ENCODE measurements around the gene EPHA7. TPM values are rescaled to one million over a fixed set of nuclear protein-coding genes. Genes with fewer than 3 reads are reported as not detected.

The EPHA7 gene
- polyA plus RNA-seq, 1 of the 3 experiments (the other 2 are of a cell fraction): under 0.01 TPM

DNA sequence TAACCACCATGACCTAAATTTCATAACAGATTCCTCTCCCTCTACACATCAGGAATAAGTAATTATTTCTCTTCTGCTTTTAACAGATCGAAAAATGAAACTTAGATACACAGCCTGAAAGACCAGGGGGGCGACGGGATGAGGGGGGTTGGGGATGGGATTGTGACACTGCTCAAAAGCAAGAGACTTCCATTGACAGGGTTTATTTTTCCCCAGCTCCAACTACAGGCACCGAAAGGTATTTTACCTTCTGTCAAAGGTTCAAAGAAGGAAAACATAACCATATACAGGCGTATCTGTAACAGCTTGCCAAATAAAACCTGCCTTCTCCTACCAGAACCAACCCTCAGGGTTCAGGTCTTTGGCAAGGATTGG, 1.3 kb downstream of the EPHA7 start:
- Histone ChIP-seq H3K9me3 (no peaks in the 10 kb centered on the region), H3K9me2 (no peaks in the 10 kb centered on the region), H3K9ac (no peak overlapping the region), H3K79me2 (ENCODE audit: insufficient read depth) (no peaks in the 10 kb centered on the region), H3K4me3 (ENCODE audit: low read depth in 2 of 2, low read length in 1 of 2) (peak overlapping the region in 1 of 2 experiments; percentile 55; a peak in 1 of 4 replicates), H3K36me3 (replicated peaks in 1 of 2; ENCODE audit: control insufficient read depth in 1 of 2, insufficient read depth in 2 of 2, low read length in 1 of 2) (no peaks in the 10 kb centered on the region), H3K4me1 (ENCODE audit: control insufficient read depth in 1 of 2, insufficient read depth in 2 of 2, low read depth in 1 of 2, low read length in 1 of 2) (peaks cover 0 to 10% of the 10 kb centered on the region in 2 experiments; a peak in 2 of 4 replicates), H3K27me3 (ENCODE audit: insufficient read depth) (peaks cover 46% of the 10 kb centered on the region), H3K4me2 (peak overlapping the region; percentile 80), H3K27ac (ENCODE audit: low read depth in 2 of 2, low read length in 1 of 2) (no peak overlapping the region), H4K20me1 (ENCODE audit: insufficient read depth) (no peaks in the 10 kb centered on the region), H3F3A (replicated peaks; ENCODE audit: insufficient read depth) (no peaks in the 10 kb centered on the region), H2AFZ (ENCODE audit: low read depth) (no peak overlapping the region)
- WGBS (ENCODE audit: low lambda C conversion rate): 14% methylated on average over 5 of the region's 5 CpGs
- CTCF ChIA-PET: interaction anchor here (2.1 kb wide), 1 partner anchor 381 kb away, joined by 5 read pairs; no protein-coding TSS in a partner anchor
- no peak for DNase-seq
- no peak for TF ChIP-seq SMC3 (IDR thresholded peaks at IDR 0.05; ENCODE audit: low read depth, low read length)
- TF ChIP-seq FOXJ3 (CRISPR knock-in tag; IDR thresholded peaks at IDR 0.05): no peak
- TF ChIP-seq JUND (IDR thresholded peaks at IDR 0.05): no peak
- no peak for TF ChIP-seq ZBTB33 (IDR thresholded peaks at IDR 0.05; ENCODE audit: borderline replicate concordance, low read depth)
- TF ChIP-seq EZH2phosphoT487 (IDR thresholded peaks at IDR 0.05; ENCODE audit: borderline replicate concordance, low read depth): no peak
- no peak for TF ChIP-seq RAD21 (IDR thresholded peaks at IDR 0.05; ENCODE audit: low read length)
- TF ChIP-seq TEAD4 (IDR thresholded peaks at IDR 0.05; ENCODE audit: borderline replicate concordance, insufficient read depth): no peak
- TF ChIP-seq REST (IDR thresholded peaks at IDR 0.05; ENCODE audit: low read depth, low read length): no peak
- TF ChIP-seq POLR2AphosphoS5 (IDR thresholded peaks at IDR 0.05; ENCODE audit: low read depth, low read length): no peak
- TF ChIP-seq GATA2 (CRISPR knock-in tag; IDR thresholded peaks at IDR 0.05): no peak
- no peak for TF ChIP-seq RXRA (IDR thresholded peaks at IDR 0.05; ENCODE audit: borderline replicate concordance, low read depth)
- no peak for TF ChIP-seq USF1 (IDR thresholded peaks at IDR 0.05; ENCODE audit: borderline replicate concordance, low read depth)
- POLR2A ChIA-PET: no interaction called here

All from SK-N-SH (cell line).